A549 (cell line): Measurements from ENCODE around the gene ALG3. TPM values are rescaled to one million over a fixed set of nuclear protein-coding genes. Genes with fewer than 3 reads are reported as not detected.

ENCODE experiments used
- ATAC-seq, 2 experiments: fragments of 200-7000 bp in 1 of 2; fragments of >200 bp in 1 of 2; cut with Nextera tagmentation in 1 of 2; cut with Tn5 transposase in 1 of 2; 3 replicates each; pipeline versions ENCODE4 v1.8.0 to v1.9.1; 2018 to 2020; ENCODE audit warnings: mild to moderate bottlenecking in 1 of 2, moderate library complexity in 1 of 2
- CTCF ChIA-PET: fragments of 300-600 bp; sonication (Branson Sonifier 250); formaldehyde crosslinking; extraction: SDS; loops from one replicate; lab custom pipeline; 2021; ENCODE audit warnings: antibody characterized with exemption, inconsistent platforms; lab: Yijun Ruan, JAX
- POLR2A ChIA-PET: fragments of 350-600 bp; formaldehyde crosslinking; extraction: SDS; loops from one replicate; lab custom pipeline; 2021; ENCODE audit warnings: antibody characterized with exemption, inconsistent platforms; lab: Yijun Ruan, JAX
- DNase-seq, 2 experiments: peaks; one replicate each; pipeline versions ENCODE4 v3.0.0 to v3.0.0-alpha.2; 2011 to 2016; ENCODE audit warnings: low read depth in 1 of 2, low spot score in 1 of 2
- FAIRE-seq: peaks from 2 replicates; lab custom pipeline; 2011; peaks lifted over from hg19 to GRCh38; lab: Jason Lieb, UNC
- H3K27ac ChIP-seq, 2 experiments: fragments of >200 bp; sonication (Bioruptor Twin); formaldehyde crosslinking; 3 replicates each; pipeline ENCODE4 v1.5.1; 2016 to 2017
- H3K4me1 ChIP-seq: fragments of >200 bp; sonication (Bioruptor Twin); formaldehyde crosslinking; 3 replicates; pipeline ENCODE4 v1.6.1; 2016
- H3K4me2 ChIP-seq: fragments of >200 bp; sonication (Bioruptor Twin); formaldehyde crosslinking; 3 replicates; pipeline ENCODE4 v1.6.1; 2016
- H3K4me3 ChIP-seq: fragments of >200 bp; sonication (Bioruptor Twin); formaldehyde crosslinking; 3 replicates; pipeline ENCODE4 v1.5.1; 2016
- H3K9me3 ChIP-seq: fragments of >200 bp; sonication (Bioruptor Twin); formaldehyde crosslinking; 3 replicates; pipeline ENCODE4 v1.6.1; 2016
- BCL3 ChIP-seq: fragments of >200 bp; sonication (Bioruptor Twin); formaldehyde crosslinking; IDR thresholded peaks from 3 replicates; pipeline ENCODE4 v1.6.1; 2016
- CHD4 ChIP-seq: fragments of 200-600 bp; sonication (generic); IDR thresholded peaks from 2 replicates; pipeline ENCODE4 v1.6.1; 2016; ENCODE audit warnings: antibody characterized with exemption, mild to moderate bottlenecking, borderline replicate concordance
- E2F6 ChIP-seq: IDR thresholded peaks from 2 replicates; pipeline ENCODE4 v1.6.1; 2012; ENCODE audit warnings: low read depth, borderline replicate concordance
- FOSB ChIP-seq: fragments of 250-450 bp; sonication (Bioruptor Pico); IDR thresholded peaks from 2 replicates; pipeline ENCODE4 v1.5.0; 2020; ENCODE audit warnings: mild to moderate bottlenecking, moderate library complexity
- FOXS1 ChIP-seq: fragments of 250-450 bp; sonication (Bioruptor Pico); IDR thresholded peaks from 2 replicates; pipeline ENCODE4 v1.5.0; 2020; ENCODE audit warnings: mild to moderate bottlenecking, moderate library complexity
- HEYL ChIP-seq: fragments of 250-450 bp; sonication (Bioruptor Pico); IDR thresholded peaks from 2 replicates; pipeline ENCODE4 v1.8.0; 2021; ENCODE audit warnings: mild to moderate bottlenecking, moderate library complexity
- HMGXB4 ChIP-seq: fragments of 250-450 bp; sonication (Bioruptor Pico); IDR thresholded peaks from 2 replicates; pipeline ENCODE4 v1.5.0; 2021; ENCODE audit warnings: mild to moderate bottlenecking, moderate library complexity, borderline replicate concordance
- HOXA7 ChIP-seq: fragments of 250-450 bp; sonication (Bioruptor Pico); IDR thresholded peaks from 2 replicates; pipeline ENCODE4 v1.5.0; 2020; ENCODE audit warnings: mild to moderate bottlenecking, moderate library complexity
- HOXB13 ChIP-seq: fragments of 250-450 bp; sonication (Bioruptor Pico); IDR thresholded peaks from 2 replicates; pipeline ENCODE4 v1.5.0; 2020; ENCODE audit warnings: low read depth, mild to moderate bottlenecking, moderate library complexity
- HOXB5 ChIP-seq: fragments of 250-450 bp; sonication (Bioruptor Pico); IDR thresholded peaks from 2 replicates; pipeline ENCODE4 v1.5.0; 2020; ENCODE audit warnings: mild to moderate bottlenecking, moderate library complexity
- JUNB ChIP-seq: fragments of >200 bp; sonication (Bioruptor Twin); formaldehyde crosslinking; IDR thresholded peaks from 2 replicates; pipeline ENCODE4 v1.6.1; 2016
- KDM1A ChIP-seq: fragments of 200-600 bp; sonication (generic); IDR thresholded peaks from 2 replicates; pipeline ENCODE4 v1.6.1; 2016; ENCODE audit warnings: low read depth, mild to moderate bottlenecking
- KDM5A ChIP-seq: fragments of 200-600 bp; sonication (generic); IDR thresholded peaks from 2 replicates; pipeline ENCODE4 v1.6.1; 2016; ENCODE audit warnings: antibody characterized with exemption, mild to moderate bottlenecking
- MAFK ChIP-seq: fragments of 450-650 bp; IDR thresholded peaks from 2 replicates; pipeline ENCODE4 v1.6.1; 2014; ENCODE audit not compliant: partially characterized antibody
- PHF8 ChIP-seq: fragments of 200-600 bp; sonication (generic); IDR thresholded peaks from 2 replicates; pipeline ENCODE4 v1.6.1; 2016; ENCODE audit warnings: low read depth, mild to moderate bottlenecking, antibody characterized with exemption, moderate library complexity, borderline replicate concordance
- POLR2AphosphoS2 ChIP-seq: conservative IDR thresholded peaks from 2 replicates; pipeline ENCODE4 v1.6.1; 2012; ENCODE audit warnings: low read length, improper control_type of control experiment, inconsistent platforms
- RCOR1 ChIP-seq: fragments of 150-350 bp; IDR thresholded peaks from 2 replicates; pipeline ENCODE4 v1.6.1; 2014; ENCODE audit warnings: antibody characterized with exemption, low read length, low read depth
- REST ChIP-seq: fragments of 200-600 bp; sonication (generic); IDR thresholded peaks from 2 replicates; pipeline ENCODE4 v1.6.1; 2016; ENCODE audit warnings: antibody characterized with exemption, mild to moderate bottlenecking, moderate library complexity
- TFCP2L1 ChIP-seq: fragments of 250-450 bp; sonication (Bioruptor Pico); IDR thresholded peaks from 2 replicates; pipeline ENCODE4 v1.5.0; 2021; ENCODE audit warnings: mild to moderate bottlenecking
- ZFP36 ChIP-seq: fragments of 450-650 bp; IDR thresholded peaks from 2 replicates; pipeline ENCODE4 v1.6.1; 2014; ENCODE audit warnings: borderline replicate concordance; ENCODE audit not compliant: partially characterized antibody
- ZSCAN20 ChIP-seq: fragments of 250-450 bp; sonication (Bioruptor Pico); IDR thresholded peaks from 2 replicates; pipeline ENCODE4 v1.8.0; 2022; ENCODE audit warnings: mild to moderate bottlenecking, moderate library complexity
- WGBS: methylation state at CpG from one replicate; pipeline ENCODE4 v1.1.6; 2017; ENCODE audit errors: missing lambda C conversion rate; 5-methylcytosine and 5-hydroxymethylcytosine counted together
- polyA plus RNA-seq, 4 experiments: library from polyadenylated mRNA; depleted of rRNA in 3 of 4; stranded (reverse); fragments of >200 nt; fragmentation: RNase III in 1 of 4; extraction: RNeasy Plus Mini Kit Qiagen cat#74134 plus additional on column Dnase treatment in 1 of 4; gene quantifications; 2 replicates in 3 of 4; 3 replicates in 1 of 4; pipeline ENCODE4 v1.2.3, GENCODE V29; 2011 to 2017

ALG3 gene
- polyA plus RNA-seq, 2 of the 4 experiments (the other 2 are of a cell fraction), result 49.1 to 59.6 TPM

GRCh38 chr3:184258926-184259325 lies 10.2 kb upstream of the ALG3 start:
- Histone ChIP-seq H3K4me1 (peaks cover 13% of the 10 kb centered on the region; the same call in 1 of the 3 replicates), H3K27ac (no peak overlapping the region), H3K4me3 (no peak overlapping the region), H3K9me3 (no peaks in the 10 kb centered on the region)
- no peak for ATAC-seq
- POLR2A ChIA-PET, result no interaction called here
- FAIRE-seq, result no peak
- CTCF ChIA-PET, result interaction anchor here (0.6 to 5.5 kb wide), 3 partner anchors 9 to 189 kb away, joined by 3 to 27 read pairs (median 3); partner anchors contain the start of gene EEF1AKMT4
- 94% methylated on average over 3 of the region's 5 CpGs for WGBS
- no peak for DNase-seq
- no peak for TF ChIP-seq POLR2AphosphoS2
- TF ChIP-seq HOXB13, result no peak
- TF ChIP-seq FOXS1, result no peak
- TF ChIP-seq MAFK, result no peak
- TF ChIP-seq REST, result no peak
- TF ChIP-seq HMGXB4 (CRISPR knock-in tag), result no peak
- TF ChIP-seq KDM5A, result no peak
- TF ChIP-seq FOSB (CRISPR knock-in tag), result no peak
- no peak for TF ChIP-seq E2F6
- no peak for TF ChIP-seq TFCP2L1 (CRISPR knock-in tag)
- no peak for TF ChIP-seq HOXA7 (CRISPR knock-in tag)
- TF ChIP-seq HOXB5 (CRISPR knock-in tag), result no peak
- no peak for TF ChIP-seq ZFP36
- no peak for TF ChIP-seq CHD4
- TF ChIP-seq KDM1A, result no peak
- no peak for TF ChIP-seq PHF8
- TF ChIP-seq, all 56 proteins: peak for 0
- H3K4me2 ChIP-seq, result no peak overlapping the region

GRCh38 chr3:184257083-184257915 lies 8.5 kb upstream of the ALG3 start:
- Histone ChIP-seq H3K9me3 (no peaks in the 10 kb centered on the region), H3K27ac (no peak overlapping the region), H3K4me2 (no peak overlapping the region), H3K4me3 (no peak overlapping the region), H3K4me1 (peaks cover 11% of the 10 kb centered on the region; the same call in 1 of the 3 replicates)
- ATAC-seq (no peak), DNase-seq (no peak), FAIRE-seq (no peak)
- 86% methylated on average over 22 of the region's 23 CpGs for WGBS
- CTCF ChIA-PET, result interaction anchor here (0.6 to 2.6 kb wide), 4 partner anchors 27 to 32 kb away, joined by 3 to 7 read pairs (median 4); no protein-coding TSS in a partner anchor
- TF ChIP-seq HEYL (no peak), JUNB (no peak), RCOR1 (no peak), BCL3 (no peak), ZSCAN20 (no peak)
- POLR2A ChIA-PET, result no interaction called here
